Esophagus (tissue), 2 donors: Measurements from ENCODE around the gene TFR2. TPM values are rescaled to one million over a fixed set of nuclear protein-coding genes. Genes with fewer than 3 reads are reported as not detected.

ENCODE experiments used
- H3K27ac ChIP-seq, 2 donors: one replicate each; pipeline ENCODE4 v1.5.1; 2013; ENCODE audit warnings: low read depth in 2 of 2, mild to moderate bottlenecking in 2 of 2, inconsistent platforms in 1 of 2, low read length in 1 of 2, moderate library complexity in 1 of 2
- H3K27me3 ChIP-seq, 2 donors: one replicate each; pipeline ENCODE4 v1.6.1; 2013; ENCODE audit warnings: low read length in 2 of 2, control low read depth in 1 of 2, mild to moderate bottlenecking in 1 of 2; ENCODE audit not compliant: insufficient read depth in 2 of 2, control insufficient read depth in 1 of 2
- H3K36me3 ChIP-seq, 2 donors: one replicate each; pipeline ENCODE4 v1.6.1; 2013; ENCODE audit warnings: low read length in 1 of 2; ENCODE audit not compliant: control insufficient read depth in 2 of 2, insufficient read depth in 2 of 2
- H3K4me1 ChIP-seq, 2 donors: one replicate each; pipeline ENCODE4 v1.6.1; 2013; ENCODE audit warnings: low read length in 1 of 2; ENCODE audit not compliant: control insufficient read depth in 2 of 2, insufficient read depth in 2 of 2
- H3K4me3 ChIP-seq, 2 donors: one replicate each; pipeline ENCODE4 v1.5.1; 2013; ENCODE audit warnings: low read length in 2 of 2, mild to moderate bottlenecking in 2 of 2, low read depth in 1 of 2, moderate library complexity in 1 of 2
- H3K9me3 ChIP-seq, 2 donors: one replicate each; pipeline ENCODE4 v1.6.1; 2013; ENCODE audit warnings: mild to moderate bottlenecking in 2 of 2, low read depth in 1 of 2, low read length in 1 of 2, moderate library complexity in 1 of 2; ENCODE audit not compliant: control insufficient read depth in 2 of 2, insufficient read depth in 1 of 2
- WGBS, 2 donors: extraction: QIAGEN DNeasy Blood & Tissue Kit; methylation state at CpG; one replicate each; pipeline ENCODE4 v1.1.7; 2013; 5-methylcytosine and 5-hydroxymethylcytosine counted together
- polyA plus RNA-seq, 2 donors: library from polyadenylated mRNA; stranded (reverse); fragments of 200-250 nt; gene quantifications; one replicate each; pipeline ENCODE4 v1.2.3, GENCODE V29; 2013
- donor health status: healthy with polysubstance abuse.
- donor health status: Bipolar disorder and iron deficiency.

TFR2 gene
- polyA plus RNA-seq, 2 donors: 0.41 to 0.53 TPM

GRCh38 chr7:100654908-100655831, 13.8 kb upstream of the TFR2 start:
- H3K36me3 ChIP-seq: no peaks in the 10 kb centered on the region
- H3K27ac ChIP-seq: no peak overlapping the region
- no peak overlapping the region for H3K4me3 ChIP-seq
- H3K27me3 ChIP-seq: no peaks in the 10 kb centered on the region
- peaks cover 0 to 7% of the 10 kb centered on the region in 2 donors for H3K9me3 ChIP-seq
- H3K4me1 ChIP-seq: peaks cover 0 to under 1% of the 10 kb centered on the region in 2 donors
- WGBS, 2 donors: 54 to 58% methylated on average over 24 to 25 of the region's 25 CpGs

GRCh38 chr7:100649826-100650565, 8.6 kb upstream of the TFR2 start:
- WGBS, 2 donors: 74 to 82% methylated on average over 14 to 15 of the region's 15 CpGs
- no peak overlapping the region for H3K4me3 ChIP-seq
- no peaks in the 10 kb centered on the region for H3K36me3 ChIP-seq
- H3K27me3 ChIP-seq: no peaks in the 10 kb centered on the region
- H3K4me1 ChIP-seq: peaks cover 0 to 4% of the 10 kb centered on the region in 2 donors
- H3K27ac ChIP-seq: no peak overlapping the region
- H3K9me3 ChIP-seq: no peaks in the 10 kb centered on the region

GRCh38 chr7:100642534-100642907, 1.2 kb upstream of the TFR2 start:
- Histone ChIP-seq H3K27ac (no peak overlapping the region), H3K27me3 (no peaks in the 10 kb centered on the region), H3K36me3 (no peaks in the 10 kb centered on the region), H3K9me3 (no peaks in the 10 kb centered on the region), H3K4me1 (peaks cover 0 to 2% of the 10 kb centered on the region in 2 donors), H3K4me3 (no peak overlapping the region)
- 37 to 58% methylated on average over 11 of the region's 11 CpGs for WGBS, 2 donors

GRCh38 chr7:100641860-100642533, 645 bp upstream of the TFR2 start:
- H3K36me3 ChIP-seq: no peaks in the 10 kb centered on the region
- 80 to 83% methylated on average over 10 of the region's 10 CpGs for WGBS, 2 donors
- no peaks in the 10 kb centered on the region for H3K9me3 ChIP-seq
- H3K4me3 ChIP-seq: no peak overlapping the region
- H3K27me3 ChIP-seq: no peaks in the 10 kb centered on the region
- H3K4me1 ChIP-seq: peaks cover 0 to 2% of the 10 kb centered on the region in 2 donors
- no peak overlapping the region for H3K27ac ChIP-seq

- peaks cover 0 to 2% of the 10 kb centered on the region in 2 donors for H3K4me1 ChIP-seq
- H3K9me3 ChIP-seq: no peaks in the 10 kb centered on the region
- no peak overlapping the region for H3K4me3 ChIP-seq
- no peaks in the 10 kb centered on the region for H3K27me3 ChIP-seq
- H3K36me3 ChIP-seq: no peaks in the 10 kb centered on the region
- 72 to 77% methylated on average over 24 of the region's 24 CpGs for WGBS, 2 donors
- no peak overlapping the region for H3K27ac ChIP-seq
Measured at GRCh38 chr7:100640517-100641440, 573 bp downstream of the TFR2 start.

- Histone ChIP-seq H3K4me3 (no peak overlapping the region), H3K9me3 (no peaks in the 10 kb centered on the region), H3K27me3 (no peaks in the 10 kb centered on the region), H3K4me1 (peaks cover 0 to 2% of the 10 kb centered on the region in 2 donors), H3K36me3 (no peaks in the 10 kb centered on the region), H3K27ac (no peak overlapping the region)
- WGBS, 2 donors: 85 to 87% methylated on average over 17 of the region's 17 CpGs
Measured at GRCh38 chr7:100639995-100640516, 1.3 kb downstream of the TFR2 start.

GRCh38 chr7:100632951-100633717, 8.2 kb downstream of the TFR2 start:
- H3K4me3 ChIP-seq: peak overlapping the region; percentile 52 to 58
- WGBS, 2 donors: 2 to 5% methylated on average over 64 to 72 of the region's 72 CpGs
- H3K36me3 ChIP-seq: no peaks in the 10 kb centered on the region
- H3K27me3 ChIP-seq: no peaks in the 10 kb centered on the region
- H3K9me3 ChIP-seq: no peaks in the 10 kb centered on the region
- peaks cover 0 to 6% of the 10 kb centered on the region in 2 donors for H3K4me1 ChIP-seq
- H3K27ac ChIP-seq: no peak overlapping the region

- H3K27ac ChIP-seq: no peak overlapping the region
- H3K27me3 ChIP-seq: no peaks in the 10 kb centered on the region
- H3K36me3 ChIP-seq: no peaks in the 10 kb centered on the region
- no peaks in the 10 kb centered on the region for H3K9me3 ChIP-seq
- H3K4me1 ChIP-seq: peaks cover 0 to 13% of the 10 kb centered on the region in 2 donors
- H3K4me3 ChIP-seq: no peak overlapping the region
- 91 to 93% methylated on average over 4 of the region's 4 CpGs for WGBS, 2 donors
Measured at GRCh38 chr7:100630066-100630465, 11.3 kb downstream of the TFR2 start.
